GM15510 (cell line): ENCODE measurements around the gene CDX2.

Experiments
- POLR2A ChIP-seq: IDR thresholded peaks from 3 replicates; pipeline ENCODE4 v1.6.1; 2011; ENCODE audit warnings: borderline replicate concordance; ENCODE audit not compliant: insufficient read length; ENCODE audit errors: extremely low read depth

CDX2 gene

GRCh38 chr13:27971236-27971645 is 2.1 kb upstream of the CDX2 start:
- no peak for TF ChIP-seq POLR2A

- no peak for TF ChIP-seq POLR2A
Measured at GRCh38 chr13:27970382-27971235, 1.5 kb upstream of the CDX2 start.

- TF ChIP-seq POLR2A, result no peak
Measured at GRCh38 chr13:27969866-27970229, 733 bp upstream of the CDX2 start.

GRCh38 chr13:27968316-27969081 is 616 bp downstream of the CDX2 start:
- TF ChIP-seq POLR2A, result no peak

- no peak for TF ChIP-seq POLR2A
Measured at GRCh38 chr13:27967736-27968315, 1.3 kb downstream of the CDX2 start.

GRCh38 chr13:27967203-27967735 is 1.8 kb downstream of the CDX2 start:
- TF ChIP-seq POLR2A, result no peak

GRCh38 chr13:27966641-27967202 is 2.4 kb downstream of the CDX2 start:
- no peak for TF ChIP-seq POLR2A

- no peak for TF ChIP-seq POLR2A
Measured at GRCh38 chr13:27965740-27966640, 3.1 kb downstream of the CDX2 start.

GRCh38 chr13:27965343-27965739 is 3.8 kb downstream of the CDX2 start:
- TF ChIP-seq POLR2A, result no peak

GRCh38 chr13:27964741-27965323 is 4.3 kb downstream of the CDX2 start:
- TF ChIP-seq POLR2A, result no peak

GRCh38 chr13:27963491-27963890 is 5.6 kb downstream of the CDX2 start:
- TF ChIP-seq POLR2A, result no peak

GRCh38 chr13:27962982-27963381 is 6.1 kb downstream of the CDX2 start:
- no peak for TF ChIP-seq POLR2A

GRCh38 chr13:27962128-27962841 is 6.8 kb downstream of the CDX2 start:
- no peak for TF ChIP-seq POLR2A
